Left renal cortex interstitium (tissue), 4 donors: Measurements from ENCODE around the gene SMG9. TPM values are rescaled to one million over a fixed set of nuclear protein-coding genes. Genes with fewer than 3 reads are reported as not detected.
"Not testable (repeated sequence)": the region's sequence is repeated elsewhere in the genome, so short reads cannot be mapped to it uniquely, and the experiment has no call there.

Experiments used
- DNase-seq, 4 donors: peaks; one replicate each; pipeline ENCODE4 v3.0.0-alpha.2; 2013; ENCODE audit warnings: low read depth in 4 of 4, low spot score in 2 of 4, missing footprints in 1 of 4
- polyA plus RNA-seq, 4 donors: library from polyadenylated mRNA; unstranded; fragments of 120-200 nt; gene quantifications; one replicate each; pipeline ENCODE4 v1.2.1, GENCODE V29; 2013; ENCODE audit not compliant: insufficient read length in 4 of 4

The SMG9 gene
- polyA plus RNA-seq, 4 donors, result 35.7 to 77.9 (median 58.0) TPM

DNA sequence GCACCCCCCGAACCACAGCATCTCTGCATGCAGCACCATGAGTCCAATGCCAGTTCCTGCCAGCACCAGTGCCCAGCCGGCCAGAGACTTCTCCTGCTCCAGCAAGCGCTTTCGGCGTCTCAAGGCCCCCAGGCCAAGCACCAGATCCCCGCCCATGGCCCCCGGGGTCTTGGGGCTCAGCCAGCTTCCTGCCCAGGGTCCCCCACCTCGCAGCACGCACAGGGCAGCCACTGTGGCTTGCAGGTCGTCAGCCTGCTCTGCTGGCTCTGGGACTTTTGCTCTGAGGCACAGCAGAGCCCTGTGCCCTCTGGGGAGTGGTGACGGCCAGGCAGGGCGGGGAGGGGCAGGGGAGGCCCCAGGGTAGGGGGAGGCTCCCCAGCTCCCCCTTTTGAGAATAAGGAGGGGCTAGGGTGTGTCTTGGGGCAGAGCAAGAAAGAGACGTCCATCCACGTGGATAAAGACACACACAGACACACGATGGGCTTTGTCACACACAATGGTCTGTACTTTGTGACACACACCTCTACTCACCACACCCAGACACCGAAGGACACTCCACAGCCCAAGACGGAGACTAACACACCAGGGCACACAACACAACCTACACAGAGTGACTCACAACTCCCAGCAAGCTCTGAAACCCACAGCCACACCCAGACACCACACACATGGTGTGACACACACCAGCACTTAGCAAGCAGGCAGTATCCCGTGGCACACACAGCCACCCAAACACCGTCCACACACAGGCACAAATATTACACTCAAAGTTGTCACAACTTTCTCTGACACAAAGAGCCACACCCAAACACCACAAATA lies 26.2 kb upstream of the SMG9 start, which contains the start of gene KCNN4:
TSS of gene KCNN4 (minus strand) at position 268 of the 820 bp plus-strand sequence. CDS start at position 156, 112 bp downstream.
- DNase-seq, result no peak

DNA sequence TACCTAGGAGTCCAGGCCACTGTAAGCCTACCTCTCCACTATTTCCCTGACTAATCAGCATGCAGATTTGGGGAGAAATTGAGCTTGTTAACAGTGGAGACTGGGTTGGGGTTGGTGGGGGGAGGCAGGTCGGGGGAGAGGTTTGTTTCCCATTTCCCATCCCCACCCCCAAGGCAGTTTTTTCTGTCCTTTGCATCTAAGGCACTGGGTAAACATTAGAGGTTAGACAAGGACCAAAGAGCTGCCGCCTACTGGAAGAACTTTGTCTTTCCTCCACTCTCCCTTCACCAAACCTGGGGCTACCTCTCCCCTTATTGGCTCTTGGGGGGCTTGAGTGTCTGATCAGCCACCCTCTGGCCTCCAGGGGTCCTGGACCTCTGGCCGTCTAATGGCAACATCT lies 25.1 kb upstream of the SMG9 start:
- DNase-seq, result no peak

DNA sequence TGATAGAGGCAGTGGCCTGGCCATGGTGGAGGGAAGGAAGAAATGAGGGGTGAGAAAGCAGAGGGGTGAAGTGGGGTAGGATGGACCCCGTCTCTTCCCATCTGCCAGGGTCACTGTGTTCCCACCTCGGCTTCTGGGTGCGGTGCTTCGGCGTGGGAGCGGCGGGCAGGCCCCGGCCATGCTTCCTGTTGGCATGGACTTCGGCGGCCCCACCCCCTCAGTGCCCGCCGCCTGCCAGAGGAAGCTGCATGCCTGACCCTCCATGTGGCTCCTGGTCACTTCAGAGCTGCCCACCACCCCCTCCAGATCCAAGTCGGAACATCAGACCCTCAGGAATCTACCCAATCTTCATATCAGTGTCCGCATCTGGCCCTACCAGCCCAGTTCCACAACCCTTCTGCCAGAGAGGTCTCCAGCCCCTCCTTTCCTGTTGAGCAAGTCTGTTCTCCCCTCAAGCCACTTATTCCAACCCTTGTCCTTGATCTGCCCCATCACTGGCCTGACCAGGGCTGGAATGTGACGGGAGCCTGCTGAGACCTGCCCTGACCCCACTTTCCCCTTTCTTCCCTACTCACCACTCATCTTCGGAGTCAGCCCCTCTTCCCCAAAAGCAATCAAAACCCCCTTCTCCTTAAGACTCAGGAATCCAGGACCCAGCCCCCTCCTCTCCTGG lies 24.5 kb upstream of the SMG9 start:
- DNase-seq, result no peak

DNA sequence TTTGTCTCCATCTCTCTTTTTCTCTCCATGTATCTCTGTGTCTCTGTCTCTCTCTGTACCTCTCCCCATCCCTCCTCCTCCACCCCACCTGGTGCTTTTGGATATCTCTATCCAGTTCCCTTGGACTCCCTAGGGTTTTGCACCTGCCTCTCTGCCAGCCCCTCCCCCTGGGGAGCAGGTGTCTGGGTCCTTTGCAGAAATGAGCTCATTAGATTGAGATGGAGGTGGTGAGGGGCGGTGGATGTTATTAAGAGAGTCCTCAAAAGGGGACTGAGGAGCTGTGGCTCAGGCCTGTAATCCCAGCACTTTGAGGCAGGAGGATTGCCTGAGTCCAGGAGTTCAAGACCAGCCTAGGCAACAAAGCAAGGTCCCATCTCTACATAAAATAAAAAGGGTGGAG lies 23.9 kb upstream of the SMG9 start:
- DNase-seq, result no peak

DNA sequence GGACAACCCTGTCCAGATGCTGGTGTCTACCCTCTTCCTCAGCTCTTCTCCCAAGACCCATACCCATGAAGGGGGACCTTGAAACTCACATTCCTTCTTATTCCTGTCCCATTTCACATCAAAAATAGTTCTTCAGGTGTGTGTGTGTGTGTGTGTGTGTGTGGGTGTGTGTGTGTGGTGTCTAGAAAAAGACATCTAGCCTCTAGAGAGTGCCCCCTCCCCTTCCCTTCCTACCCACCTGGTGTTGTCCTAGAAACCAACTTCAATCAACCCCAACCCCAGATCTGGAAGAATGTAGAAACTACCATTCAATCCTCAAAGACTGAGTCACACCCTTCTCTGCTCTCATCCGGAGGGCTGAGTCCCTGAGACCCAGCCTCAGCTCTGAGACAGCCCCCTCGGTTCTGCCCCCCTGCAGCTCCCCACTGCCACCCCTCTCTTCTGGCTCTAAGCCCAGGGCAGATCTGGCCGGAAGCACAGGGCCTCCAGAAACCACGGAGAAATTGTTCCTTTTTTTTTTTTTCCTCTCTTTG lies 22.5 kb upstream of the SMG9 start:
- no peak for DNase-seq

DNA sequence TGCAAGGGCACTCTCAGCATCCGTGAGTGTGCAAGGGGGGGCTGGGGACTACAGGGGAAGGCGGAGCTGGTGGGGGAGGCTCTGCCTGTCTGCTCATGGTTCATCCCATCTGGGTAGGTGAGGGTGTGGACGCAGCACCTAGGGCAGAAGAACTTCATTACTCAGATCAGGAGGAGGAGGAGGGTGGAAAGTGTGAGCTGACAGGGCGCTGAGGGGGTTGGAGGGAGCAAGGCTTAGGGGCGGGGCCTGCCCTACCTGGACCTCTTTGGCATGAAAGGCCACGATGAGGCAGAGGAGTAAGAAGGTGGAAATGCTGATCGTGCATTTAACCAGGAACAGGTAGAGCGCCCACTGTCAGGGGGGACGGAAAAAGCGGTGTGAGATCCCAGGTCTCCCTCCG lies 21.5 kb upstream of the SMG9 start:
- DNase-seq, result no peak

DNA sequence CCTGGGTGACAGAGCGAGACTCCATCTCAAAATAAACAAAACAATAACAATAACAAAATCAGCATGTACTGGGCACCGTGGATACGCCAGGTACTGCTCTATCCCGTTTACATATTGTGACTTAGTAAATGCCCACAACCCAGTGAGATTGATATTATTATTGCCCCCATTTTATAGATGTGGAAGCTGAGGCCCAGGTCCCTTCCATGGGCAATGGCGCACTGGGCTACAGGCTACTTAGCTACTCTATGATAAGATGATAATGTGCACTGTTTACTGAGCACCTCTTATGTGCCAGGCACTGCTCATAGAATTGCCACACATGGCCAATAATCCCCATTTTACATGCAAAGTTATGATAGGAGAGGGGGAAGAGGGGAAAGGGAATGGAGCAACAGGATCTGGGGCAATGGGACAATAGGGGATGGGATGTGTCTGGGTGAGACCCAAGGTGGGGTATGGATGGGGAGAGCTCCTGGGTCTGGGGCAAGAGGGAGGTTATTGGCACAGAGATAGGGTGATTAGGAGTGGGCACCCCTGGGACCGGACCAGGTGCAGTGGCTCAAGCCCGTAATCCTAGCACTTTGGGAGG lies 20.6 kb upstream of the SMG9 start:
- no peak for DNase-seq

DNA sequence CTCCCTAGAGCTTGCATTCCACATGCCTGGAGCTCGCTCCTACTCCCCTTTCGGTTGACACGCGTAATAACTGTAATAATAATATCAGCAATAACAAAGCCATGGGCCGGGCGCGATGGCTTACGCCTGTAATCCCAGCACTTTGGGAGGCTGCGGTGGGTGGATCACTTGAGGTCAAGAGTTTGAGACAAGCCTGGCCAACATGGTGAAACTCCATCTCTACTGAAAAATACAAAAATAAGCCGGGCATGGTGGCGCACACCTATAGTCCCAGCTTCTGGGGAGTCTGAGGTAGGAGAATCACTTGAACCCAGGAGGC lies 20.1 kb upstream of the SMG9 start:
- not testable (repeated sequence) for DNase-seq

DNA sequence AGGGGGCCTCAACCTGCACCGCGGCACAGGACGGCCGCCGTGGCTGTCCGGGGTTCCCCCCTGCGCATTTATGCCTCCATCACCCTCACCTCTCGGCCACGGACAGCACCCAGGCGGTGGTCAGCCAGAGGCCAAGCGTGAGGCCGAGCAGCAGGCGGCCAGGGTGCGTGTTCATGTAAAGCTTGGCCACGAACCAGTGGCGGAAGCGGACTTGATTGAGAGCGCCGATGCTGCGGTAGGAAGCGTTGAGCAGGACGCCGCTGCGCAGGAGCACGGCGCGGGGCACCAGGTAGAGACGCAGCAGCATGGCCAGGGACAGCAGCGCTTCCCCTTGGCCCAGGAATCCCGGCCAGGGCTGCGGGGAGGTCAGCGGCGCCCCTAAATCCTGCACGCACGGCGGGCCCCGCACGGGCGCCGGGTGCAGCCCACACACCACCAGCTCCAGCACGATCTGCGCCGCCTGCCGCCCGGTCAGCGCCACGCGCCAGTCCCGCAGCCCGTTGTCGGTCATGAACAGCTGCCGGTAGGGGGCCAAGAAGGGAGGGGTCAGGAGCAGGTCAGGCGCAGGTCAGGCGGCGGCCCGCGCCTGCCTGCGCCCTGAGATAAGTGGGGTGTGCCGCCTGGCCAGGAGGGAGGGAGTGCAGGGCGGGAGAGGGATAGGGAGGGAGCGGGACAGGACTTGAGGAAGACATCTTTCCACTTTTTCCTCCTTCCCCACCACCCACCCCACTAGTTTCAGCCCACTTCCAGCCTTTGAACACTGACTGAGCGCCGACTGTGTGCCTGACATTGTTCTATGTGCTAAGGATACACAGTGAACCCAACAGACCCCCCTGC lies 19.6 kb upstream of the SMG9 start:
- no peak for DNase-seq

DNA sequence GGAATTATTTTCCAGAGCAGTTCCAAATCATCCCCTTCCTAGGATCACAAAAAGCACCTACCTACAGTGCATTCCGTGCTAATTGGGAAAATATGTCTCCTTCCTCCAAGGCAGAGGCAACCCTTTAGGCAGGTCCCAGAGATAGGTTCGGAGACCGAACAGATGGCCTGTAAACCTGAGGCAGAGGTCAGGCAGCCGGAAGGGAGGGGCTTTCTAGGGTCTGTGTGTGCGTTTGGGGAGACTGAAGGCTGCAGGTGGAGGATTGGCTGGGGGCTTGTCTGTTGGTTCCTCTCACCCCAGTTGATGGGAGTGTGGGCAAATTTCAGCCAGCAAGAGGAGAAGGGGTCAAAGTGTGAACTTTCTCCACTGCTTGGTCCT lies 19.0 kb upstream of the SMG9 start:
- DNase-seq, result no peak

DNA sequence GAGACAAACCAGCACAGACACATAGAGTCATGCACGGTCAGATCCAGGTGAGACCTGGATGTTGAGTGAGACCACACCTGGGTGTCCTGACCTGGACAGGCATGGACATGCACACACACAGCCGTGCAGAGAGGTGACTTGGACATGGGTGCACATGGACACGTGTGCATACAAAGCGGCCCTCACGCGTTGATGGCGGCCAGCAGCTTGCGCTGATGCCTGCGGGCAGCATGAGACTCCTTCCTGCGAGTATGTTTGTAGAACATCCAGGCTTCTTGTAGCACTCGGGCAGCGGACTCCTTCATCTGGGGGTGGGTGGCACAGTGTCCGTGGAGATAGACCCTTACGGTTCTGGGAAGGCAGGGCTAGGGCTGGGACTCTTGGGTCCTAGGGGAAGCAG lies 14.5 kb upstream of the SMG9 start:
- DNase-seq, result no peak

DNA sequence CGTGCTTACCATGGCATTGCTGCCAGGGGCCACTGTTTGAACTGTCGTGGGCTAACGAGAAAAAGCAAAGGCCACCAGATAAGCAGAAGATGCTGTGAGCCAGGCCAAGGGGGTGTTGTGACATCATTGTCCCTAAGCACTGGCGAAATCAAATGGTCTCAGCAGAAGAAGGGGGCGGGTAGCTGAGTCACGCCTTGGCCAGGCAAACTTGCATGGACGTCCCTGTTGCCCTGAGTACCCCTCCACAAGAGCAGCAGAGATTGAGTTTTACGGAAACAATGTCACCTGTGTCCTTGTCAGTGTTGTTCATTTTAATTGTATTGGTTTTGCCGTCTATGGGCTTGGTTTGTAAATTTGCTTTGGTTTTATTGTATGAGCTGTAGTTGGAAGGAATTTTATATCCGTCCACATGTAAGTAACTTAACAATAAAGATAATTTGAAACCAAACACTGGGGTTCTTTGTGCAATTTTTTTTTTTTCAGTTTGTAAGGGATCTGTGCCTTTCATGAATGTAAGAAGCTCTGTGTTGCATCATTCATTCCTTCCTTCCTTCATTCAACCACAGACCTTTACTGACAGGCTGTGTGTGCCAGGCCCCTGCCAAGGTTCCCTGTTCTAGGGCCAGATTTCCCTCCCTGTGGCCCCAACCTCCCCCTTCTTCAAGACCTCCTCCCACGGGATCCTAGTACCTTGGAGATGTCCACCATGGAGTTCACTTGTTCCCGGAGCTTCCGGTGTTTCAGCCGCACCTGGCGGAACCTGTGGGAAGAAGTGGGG lies 13.7 kb upstream of the SMG9 start:
- no peak for DNase-seq

DNA sequence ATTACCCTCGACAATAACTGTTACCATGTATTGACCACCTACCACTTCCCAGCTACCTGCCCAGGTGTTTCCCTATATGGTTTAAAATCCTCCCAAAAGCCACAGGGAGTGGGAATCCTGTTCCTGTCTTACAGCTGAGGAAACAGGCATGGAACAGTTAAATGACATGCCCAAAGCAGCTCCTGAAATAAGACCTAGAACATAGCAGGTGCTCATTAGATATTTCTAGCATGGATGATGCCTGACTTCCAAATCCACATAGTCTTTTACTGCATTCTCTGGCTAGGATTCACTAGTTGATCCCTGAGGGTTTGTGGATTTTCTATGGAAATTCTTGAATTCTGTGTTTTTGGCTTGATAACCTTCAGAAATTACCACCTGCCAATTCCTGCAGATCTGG lies 13.1 kb upstream of the SMG9 start:
- no peak for DNase-seq

DNA sequence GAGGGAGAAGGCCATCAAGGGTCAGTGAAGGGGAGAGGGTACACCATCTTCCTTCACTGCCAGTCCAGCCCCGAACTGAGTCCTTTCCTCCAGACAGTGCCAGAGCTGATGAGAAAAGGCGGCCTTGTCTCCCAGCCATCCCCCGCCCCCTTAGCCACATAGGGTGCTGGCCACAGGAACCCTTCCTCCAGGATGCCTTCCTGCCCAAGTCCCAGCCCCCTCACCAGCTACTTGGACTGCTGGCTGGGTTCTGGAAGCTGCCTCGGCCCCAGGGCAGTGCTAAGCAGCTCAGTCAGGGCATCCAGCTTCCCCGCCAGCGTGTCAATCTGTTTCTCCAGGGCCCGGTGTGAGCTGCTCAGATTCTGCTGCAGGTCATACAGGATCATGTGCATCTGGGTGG lies 12.6 kb upstream of the SMG9 start:
- no peak for DNase-seq

DNA sequence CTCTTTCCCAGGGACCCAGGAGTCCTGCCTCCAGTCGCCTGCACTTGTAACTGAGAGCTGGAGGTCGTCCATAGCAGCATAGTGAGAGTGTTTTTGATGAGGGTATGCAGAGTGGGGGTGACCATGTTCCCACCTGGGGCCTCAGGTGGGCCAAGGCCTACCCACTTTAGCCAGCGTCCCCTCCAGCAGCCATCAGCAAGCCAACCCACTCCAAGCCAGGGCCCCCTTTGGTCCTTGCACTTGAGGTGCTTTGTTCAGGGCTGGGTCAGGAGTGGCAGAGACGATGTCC lies 11.9 kb upstream of the SMG9 start:
- DNase-seq, result no peak

DNA sequence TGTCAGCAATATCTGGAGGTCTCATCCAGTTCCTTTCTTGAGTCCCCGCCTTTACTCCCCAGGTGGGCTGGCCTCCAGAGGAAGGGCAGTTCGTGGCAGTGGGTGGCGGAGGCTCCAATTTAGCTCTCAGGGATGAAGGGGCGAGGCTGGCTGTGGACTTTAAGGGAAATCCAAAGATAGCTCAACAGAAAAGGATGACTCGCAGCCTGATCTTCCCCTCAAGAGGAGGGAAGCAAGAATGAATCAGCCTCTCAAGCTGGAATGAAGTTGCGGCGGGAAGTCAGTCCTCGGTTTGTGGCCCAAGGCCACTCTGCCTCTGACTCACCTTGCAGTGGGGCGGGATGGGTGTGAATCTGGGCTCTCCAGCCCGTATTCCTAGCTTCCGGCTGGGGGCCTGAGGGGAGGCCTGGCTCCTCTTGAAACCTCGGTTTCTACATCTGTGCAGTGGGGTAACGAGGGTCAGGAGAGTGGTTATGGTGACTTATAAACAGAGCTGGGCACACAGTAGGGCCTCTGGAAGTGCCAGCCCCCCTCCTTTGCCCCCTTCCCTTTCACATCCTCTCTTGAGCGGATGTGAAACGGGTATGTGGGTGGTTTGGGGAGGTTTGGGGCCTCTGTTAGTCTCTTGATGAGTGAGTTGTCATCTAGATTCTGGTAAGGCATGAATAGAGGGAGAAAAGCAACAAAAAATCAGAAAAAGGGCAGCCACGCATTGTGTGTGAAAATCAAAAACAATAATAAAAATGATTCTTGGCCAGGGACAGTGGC lies 10.5 kb upstream of the SMG9 start:
- no peak for DNase-seq

DNA sequence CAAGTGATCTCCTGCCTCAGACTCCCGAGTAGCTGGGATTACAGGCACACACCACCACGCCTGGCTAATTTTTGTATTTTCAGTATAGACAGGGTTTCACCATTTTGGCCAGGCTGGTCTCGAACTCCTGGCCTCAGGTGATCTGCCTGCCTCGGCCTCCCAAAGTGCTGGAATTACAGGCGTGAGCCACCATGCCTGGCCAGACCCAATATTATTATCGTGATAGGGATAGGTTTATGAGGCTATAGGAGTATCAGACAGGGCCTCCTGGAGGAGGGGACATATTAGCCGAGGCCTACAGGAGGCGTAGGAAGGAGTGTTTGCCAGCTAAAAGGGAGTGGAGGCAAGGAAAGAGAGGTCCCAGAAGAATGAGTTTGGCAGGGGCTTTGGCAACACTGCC lies 9.9 kb upstream of the SMG9 start:
- DNase-seq, result not testable (repeated sequence)

DNA sequence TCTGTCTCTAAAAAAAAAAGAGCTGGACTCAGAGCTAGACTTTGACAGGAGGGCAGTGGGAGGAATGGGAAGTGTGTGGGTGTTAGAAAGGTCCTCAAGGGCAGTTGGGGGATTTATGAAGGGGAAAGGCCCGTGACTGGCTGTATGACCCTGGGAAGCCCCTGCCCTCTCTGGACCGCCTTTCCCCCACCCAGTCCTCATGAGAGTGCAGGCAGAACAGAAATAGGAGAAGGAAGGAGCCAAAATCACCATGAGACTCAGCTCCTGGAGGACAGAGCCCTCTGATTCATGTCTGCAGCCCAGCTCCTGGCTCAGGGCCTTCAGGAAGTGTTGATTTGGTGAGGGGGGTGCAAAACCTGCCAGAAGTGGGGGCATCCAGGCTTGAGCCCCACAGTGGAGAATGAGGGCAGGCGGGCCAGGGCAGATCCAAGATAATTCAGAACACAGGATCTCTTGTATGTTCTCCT lies 8.7 kb upstream of the SMG9 start:
- no peak for DNase-seq

DNA sequence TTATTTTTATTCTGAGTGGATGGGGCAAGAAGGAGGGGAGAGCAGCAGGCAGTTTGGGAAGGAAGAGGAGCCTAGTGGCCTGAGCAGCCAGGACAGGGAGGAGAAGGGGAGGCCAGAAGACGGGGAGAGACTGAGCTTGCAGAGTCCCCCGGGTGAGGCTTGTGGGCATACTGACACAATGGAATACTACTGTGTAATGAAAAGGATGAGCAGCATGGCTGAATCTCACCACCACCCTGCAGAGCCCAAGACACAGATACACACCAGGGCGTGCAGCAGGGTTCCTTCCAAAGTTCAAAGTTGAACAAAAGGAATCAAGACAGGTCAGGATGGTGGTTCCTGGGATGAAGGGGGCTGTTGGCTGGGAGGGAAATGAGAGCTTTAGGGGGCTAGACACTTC lies 8.1 kb upstream of the SMG9 start:
- no peak for DNase-seq
